H9 (cell line): ENCODE results near the gene COASY. TPM values are rescaled to one million over a fixed set of nuclear protein-coding genes. Genes with fewer than 3 reads are reported as not detected.

Source experiments
- DNase-seq: peaks from one replicate; pipeline ENCODE4 v3.0.0-alpha.2; 2017
- H2AFZ ChIP-seq: one replicate; pipeline ENCODE4 v1.6.1; 2013; ENCODE audit warnings: mild to moderate bottlenecking, low read length, control low read depth, moderate library complexity
- H2AK5ac ChIP-seq: 2 replicates; pipeline ENCODE4 v1.6.1; 2013; ENCODE audit warnings: low read length, control low read depth, mixed read lengths; ENCODE audit not compliant: insufficient read length
- H2BK120ac ChIP-seq: one replicate; pipeline ENCODE4 v1.6.1; 2013; ENCODE audit warnings: low read depth, mild to moderate bottlenecking, low read length, control low read depth, inconsistent platforms; ENCODE audit not compliant: poor library complexity, severe bottlenecking
- H2BK12ac ChIP-seq: 2 replicates; pipeline ENCODE4 v1.6.1; 2013; ENCODE audit warnings: low read length, control low read depth, mixed read lengths, low read depth; ENCODE audit not compliant: insufficient read length
- H2BK15ac ChIP-seq: 2 replicates; pipeline ENCODE4 v1.6.1; 2013; ENCODE audit warnings: low read depth, low read length, control low read depth
- H2BK20ac ChIP-seq: one replicate; pipeline ENCODE4 v1.6.1; 2013; ENCODE audit warnings: low read depth, mild to moderate bottlenecking, low read length, control low read depth, inconsistent platforms; ENCODE audit not compliant: poor library complexity, severe bottlenecking
- H2BK5ac ChIP-seq: 2 replicates; pipeline ENCODE4 v1.6.1; 2013; ENCODE audit warnings: low read length, control low read depth, mixed read lengths; ENCODE audit not compliant: insufficient read length
- H3K14ac ChIP-seq: 2 replicates; pipeline ENCODE4 v1.6.1; 2013; ENCODE audit warnings: low read length, control low read depth; ENCODE audit not compliant: insufficient read depth
- H3K18ac ChIP-seq: 2 replicates; pipeline ENCODE4 v1.6.1; 2013; ENCODE audit warnings: low read depth, mild to moderate bottlenecking, mixed read lengths, low read length, control low read depth; ENCODE audit not compliant: insufficient read length
- H3K23ac ChIP-seq: 2 replicates; pipeline ENCODE4 v1.6.1; 2013; ENCODE audit warnings: low read length, control low read depth, mixed read lengths, low read depth; ENCODE audit not compliant: insufficient read length
- H3K23me2 ChIP-seq: 2 replicates; pipeline ENCODE4 v1.6.1; 2013; ENCODE audit warnings: low read depth, mild to moderate bottlenecking, mixed read lengths, low read length, control low read depth; ENCODE audit not compliant: insufficient read length, poor library complexity, severe bottlenecking
- H3K27ac ChIP-seq: 2 replicates; pipeline ENCODE4 v1.5.1; 2013; ENCODE audit warnings: low read length, control low read depth, mixed read lengths, low read depth; ENCODE audit not compliant: insufficient read length
- H3K27me3 ChIP-seq: 2 replicates; pipeline ENCODE4 v1.6.1; 2013; ENCODE audit warnings: low read length, control low read depth, inconsistent platforms; ENCODE audit not compliant: insufficient read depth
- H3K4ac ChIP-seq: 2 replicates; pipeline ENCODE4 v1.6.1; 2013; ENCODE audit warnings: low read depth, mild to moderate bottlenecking, control low read depth, inconsistent platforms, low read length, moderate library complexity
- H3K4me1 ChIP-seq: 2 replicates; pipeline ENCODE4 v1.6.1; 2013; ENCODE audit warnings: low read length, control low read depth, inconsistent platforms; ENCODE audit not compliant: insufficient read depth
- H3K4me2 ChIP-seq: 2 replicates; pipeline ENCODE4 v1.6.1; 2013; ENCODE audit warnings: low read length, control low read depth, mixed read lengths; ENCODE audit not compliant: insufficient read length, insufficient read depth
- H3K56ac ChIP-seq: 2 replicates; pipeline ENCODE4 v1.6.1; 2013; ENCODE audit warnings: low read depth, mild to moderate bottlenecking, mixed read lengths, low read length, control low read depth; ENCODE audit not compliant: insufficient read length
- H3K79me1 ChIP-seq: 2 replicates; pipeline ENCODE4 v1.6.1; 2013; ENCODE audit warnings: low read depth, mild to moderate bottlenecking, moderate library complexity, low read length, control low read depth, inconsistent platforms; ENCODE audit not compliant: insufficient read depth, poor library complexity, severe bottlenecking
- H3K79me2 ChIP-seq: 2 replicates; pipeline ENCODE4 v1.6.1; 2013; ENCODE audit warnings: low read length, control low read depth, inconsistent platforms; ENCODE audit not compliant: insufficient read depth
- H3K9ac ChIP-seq: 2 replicates; pipeline ENCODE4 v1.6.1; 2013; ENCODE audit warnings: low read length, control low read depth, mixed read lengths; ENCODE audit not compliant: insufficient read length; ENCODE audit errors: extremely low read depth
- H3K9me3 ChIP-seq: one replicate; pipeline ENCODE4 v1.6.1; 2013; ENCODE audit warnings: low read depth, low read length, inconsistent platforms; ENCODE audit not compliant: control insufficient read depth
- H3T11ph ChIP-seq: one replicate; pipeline ENCODE4 v1.6.1; 2013; ENCODE audit warnings: mild to moderate bottlenecking, low read length, control low read depth, inconsistent platforms
- H4K20me1 ChIP-seq: one replicate; pipeline ENCODE4 v1.6.1; 2013; ENCODE audit not compliant: control insufficient read depth, insufficient read length, insufficient read depth
- H4K5ac ChIP-seq: 2 replicates; pipeline ENCODE4 v1.6.1; 2013; ENCODE audit warnings: low read depth, mild to moderate bottlenecking, mixed read lengths, low read length, control low read depth; ENCODE audit not compliant: insufficient read length
- H4K8ac ChIP-seq: replicated peaks from 2 replicates; pipeline ENCODE4 v1.6.1; 2013; ENCODE audit warnings: low read length, control low read depth, mixed read lengths, low read depth; ENCODE audit not compliant: insufficient read length
- H4K91ac ChIP-seq: 2 replicates; pipeline ENCODE4 v1.6.1; 2013; ENCODE audit warnings: low read depth, mild to moderate bottlenecking, moderate library complexity, mixed read lengths, low read length, control low read depth; ENCODE audit not compliant: insufficient read length
- H3K27ac Mint-ChIP-seq, 3 experiments: 2 replicates in 2 of 3; 3 replicates in 1 of 3; pipeline ENCODE4 v1.8.0; 2020 to 2021; ENCODE audit warnings: mixed read lengths in 3 of 3, mild to moderate bottlenecking in 1 of 3, moderate library complexity in 1 of 3
- H3K27me3 Mint-ChIP-seq: 2 replicates; pipeline ENCODE4 v1.8.0; 2021; ENCODE audit warnings: low read depth, mild to moderate bottlenecking, moderate library complexity, mixed read lengths
- H3K36me3 Mint-ChIP-seq, 3 experiments: 2 replicates in 2 of 3; 3 replicates in 1 of 3; pipeline ENCODE4 v1.8.0; 2020 to 2021; ENCODE audit warnings: low read depth in 3 of 3, mixed read lengths in 3 of 3; ENCODE audit not compliant: insufficient read depth in 1 of 3
- H3K4me1 Mint-ChIP-seq, 2 experiments: 2 replicates each; pipeline ENCODE4 v1.8.0; 2020; ENCODE audit warnings: mixed read lengths in 2 of 2
- H3K4me3 Mint-ChIP-seq, 2 experiments: 2 replicates in 1 of 2; 3 replicates in 1 of 2; pipeline ENCODE4 v1.8.0; 2020 to 2021; ENCODE audit warnings: mild to moderate bottlenecking in 2 of 2, mixed read lengths in 2 of 2, moderate library complexity in 1 of 2
- H3K9me3 Mint-ChIP-seq, 2 experiments: 2 replicates in 1 of 2; 3 replicates in 1 of 2; pipeline ENCODE4 v1.8.0; 2020; ENCODE audit warnings: mild to moderate bottlenecking in 2 of 2, mixed read lengths in 2 of 2, moderate library complexity in 1 of 2
- CTCF ChIP-seq: fragments of 200-600 bp; sonication (generic); conservative IDR thresholded peaks from 3 replicates; pipeline ENCODE4 v1.8.0; 2021; ENCODE audit warnings: antibody characterized with exemption, mild to moderate bottlenecking
- WGBS: extraction: QIAGEN DNeasy Blood & Tissue Kit; methylation state at CpG from one replicate; pipeline ENCODE4 v1.1.7; 2013; ENCODE audit warnings: missing lambda C conversion rate, low lambda C conversion rate, mixed read lengths; ENCODE audit not compliant: insufficient read length; ENCODE audit errors: extremely low coverage; 5-methylcytosine and 5-hydroxymethylcytosine counted together
- total RNA-seq: library from RNA; stranded (reverse); gene quantifications from 2 replicates; pipeline ENCODE4 v1.2.1, GENCODE V29; 2021

Gene COASY
- total RNA-seq, 1 experiment from 2014 or later = 84.1 TPM

GRCh38 chr17:42522798-42523278 is 39.1 kb upstream of the COASY start:
- H3K14ac ChIP-seq = no peak overlapping the region
- Mint-ChIP-seq H3K27me3 (peaks cover 13% of the 10 kb centered on the region), H3K27ac (0 out of 7 replicates have a peak overlapping the region, but pooled peaks of 1 of the 3 experiments have one; percentile 28), H3K36me3 (peaks cover 0 to 27% (median 23%) of the 10 kb centered on the region in 3 experiments; a peak in 5 of 7 replicates), H3K4me3 (no peak overlapping the region), H3K4me1 (peaks cover 26 to 39% of the 10 kb centered on the region in 2 experiments), H3K9me3 (no peaks in the 10 kb centered on the region)
- no peaks in the 10 kb centered on the region for H3K23me2 ChIP-seq
- no peak overlapping the region for H4K91ac ChIP-seq
- peaks cover 11% of the 10 kb centered on the region; the same call in 1 of the 2 replicates for H3K4me1 ChIP-seq
- H3K9ac ChIP-seq = no peak overlapping the region
- no peak overlapping the region for H3K4ac ChIP-seq
- no peak overlapping the region for H2AFZ ChIP-seq
- H3K79me2 ChIP-seq = no peaks in the 10 kb centered on the region
- no peak overlapping the region for H2BK5ac ChIP-seq
- H2BK120ac ChIP-seq = no peak overlapping the region
- no peaks in the 10 kb centered on the region for H3K9me3 ChIP-seq
- no peak overlapping the region for H2BK15ac ChIP-seq
- no peaks in the 10 kb centered on the region for H4K20me1 ChIP-seq
- peaks cover 2% of the 10 kb centered on the region; the same call in 1 of the 2 replicates for H3K27me3 ChIP-seq
- H4K8ac ChIP-seq = no peak overlapping the region
- no peak overlapping the region for H3K23ac ChIP-seq
- no peak overlapping the region for H3K4me2 ChIP-seq
- no peak overlapping the region for H3K27ac ChIP-seq
- no peak overlapping the region for H2AK5ac ChIP-seq
- no peak overlapping the region for H3K18ac ChIP-seq
- peak; percentile 22 for DNase-seq
- TF ChIP-seq CTCF = no peak
- no peak overlapping the region for H2BK12ac ChIP-seq
- H3K56ac ChIP-seq = no peak overlapping the region
- no peak overlapping the region for H2BK20ac ChIP-seq
- no peak overlapping the region for H4K5ac ChIP-seq
- WGBS = no CpG with 5 or more reads among the region's 8 CpGs
- H3K79me1 ChIP-seq = no peaks in the 10 kb centered on the region
- no peak overlapping the region for H3T11ph ChIP-seq
